Keratinocyte (primary cell): ENCODE results near the gene CPNE4. TPM values are rescaled to one million over a fixed set of nuclear protein-coding genes. Genes with fewer than 3 reads are reported as not detected.

Source experiments
- DNase-seq: peaks from one replicate; pipeline ENCODE4 v3.0.0-alpha.2; 2011; ENCODE audit warnings: low read depth, missing footprints, low spot score
- FAIRE-seq: peaks from 2 replicates; lab custom pipeline; 2011; peaks lifted over from hg19 to GRCh38; lab: Jason Lieb, UNC
- H2AFZ ChIP-seq: 2 replicates; pipeline ENCODE4 v1.6.0; 2012; ENCODE audit warnings: low read length, control low read depth, inconsistent platforms; ENCODE audit not compliant: control insufficient read depth
- H3K27ac ChIP-seq: 2 replicates; pipeline ENCODE4 v1.5.1; 2011; ENCODE audit warnings: low read length; ENCODE audit not compliant: control insufficient read depth, insufficient read depth
- H3K27me3 ChIP-seq: 3 replicates; pipeline ENCODE4 v1.6.0; 2011; ENCODE audit warnings: low read length; ENCODE audit not compliant: control insufficient read depth, insufficient read depth; ENCODE audit errors: extremely low read depth
- H3K36me3 ChIP-seq, 2 experiments: 2 replicates in 1 of 2; 3 replicates in 1 of 2; pipeline ENCODE4 v1.5.1; 2011; ENCODE audit warnings: low read length in 2 of 2, mild to moderate bottlenecking in 1 of 2; ENCODE audit not compliant: control insufficient read depth in 2 of 2, insufficient read depth in 2 of 2; ENCODE audit errors: extremely low read depth in 1 of 2
- H3K4me1 ChIP-seq: 3 replicates; pipeline ENCODE4 v1.5.1; 2011; ENCODE audit warnings: low read length; ENCODE audit not compliant: control insufficient read depth, insufficient read depth; ENCODE audit errors: extremely low read depth
- H3K4me2 ChIP-seq: 3 replicates; pipeline ENCODE4 v1.6.0; 2011; ENCODE audit warnings: low read depth, low read length; ENCODE audit not compliant: control insufficient read depth, insufficient read depth; ENCODE audit errors: extremely low read depth
- H3K4me3 ChIP-seq, 3 experiments: fragments of 200-600 bp in 1 of 3; sonication (generic) in 1 of 3; 2 replicates in 2 of 3; 3 replicates in 1 of 3; pipeline ENCODE4 v1.5.1; 2011 to 2016; ENCODE audit warnings: low read length in 3 of 3, mild to moderate bottlenecking in 3 of 3, control low read depth in 2 of 3, inconsistent platforms in 1 of 3, low read depth in 1 of 3, mixed read lengths in 1 of 3, mixed run types in 1 of 3, moderate library complexity in 1 of 3; ENCODE audit not compliant: control insufficient read depth in 2 of 3, insufficient read depth in 2 of 3; ENCODE audit errors: extremely low read depth in 1 of 3
- H3K79me2 ChIP-seq: 2 replicates; pipeline ENCODE4 v1.6.0; 2012; ENCODE audit warnings: low read length; ENCODE audit not compliant: control insufficient read depth, insufficient read depth
- H3K9ac ChIP-seq: 3 replicates; pipeline ENCODE4 v1.6.0; 2011; ENCODE audit warnings: low read length; ENCODE audit not compliant: control insufficient read depth, insufficient read depth; ENCODE audit errors: extremely low read depth
- H3K9me1 ChIP-seq: 3 replicates; pipeline ENCODE4 v1.6.0; 2011; ENCODE audit warnings: low read length; ENCODE audit not compliant: control insufficient read depth, insufficient read depth; ENCODE audit errors: extremely low read depth
- H3K9me3 ChIP-seq: 2 replicates; pipeline ENCODE4 v1.5.1; 2012; ENCODE audit warnings: low read depth, low read length; ENCODE audit not compliant: control insufficient read depth
- H4K20me1 ChIP-seq: 3 replicates; pipeline ENCODE4 v1.6.0; 2011; ENCODE audit warnings: low read length; ENCODE audit not compliant: control insufficient read depth, insufficient read depth; ENCODE audit errors: extremely low read depth
- CTCF ChIP-seq, 3 experiments: IDR thresholded peaks in 1 of 3; conservative IDR thresholded peaks in 1 of 3; optimal IDR thresholded peaks in 1 of 3; 2 replicates in 2 of 3; 3 replicates in 1 of 3; pipeline versions ENCODE3 to v1.5.1; 2011; ENCODE audit warnings: low read length in 3 of 3, mild to moderate bottlenecking in 3 of 3, moderate library complexity in 2 of 3, control low read depth in 1 of 3, inconsistent platforms in 1 of 3; ENCODE audit not compliant: insufficient read depth in 2 of 3; ENCODE audit errors: extremely low read depth in 1 of 3
- EZH2 ChIP-seq: IDR thresholded peaks from one replicate; pipeline ENCODE4 v1.6.1; 2012; ENCODE audit warnings: inconsistent platforms, mild to moderate bottlenecking, low read length, moderate library complexity
- dilution Hi-C: fragments of 300-500 bp; cut with MboI; formaldehyde crosslinking; loops from one replicate; pipeline ENCODE4 v1.7.0; 2020; ENCODE audit warnings: low sequenced_read_pairs; ENCODE audit not compliant: extremely low pct_ligation_motif_present
- polyA plus RNA-seq, 5 experiments: library from polyadenylated mRNA; depleted of rRNA in 3 of 5; stranded (reverse) in 3 of 5; stranded (forward) in 1 of 5; unstranded in 1 of 5; fragments of >200 nt; gene quantifications; 1 replicate in 1 of 5; 2 replicates in 3 of 5; 3 replicates in 1 of 5; pipeline versions ENCODE4 v1.2.1 to v1.2.3, GENCODE V29; 2011 to 2012; ENCODE audit warnings: missing spikeins in 2 of 5, low read depth in 1 of 5, low replicate concordance in 1 of 5

CPNE4 gene
- polyA plus RNA-seq, 1 donor (not counting 4 experiments of a cell fraction or from before 2014, with no cell fraction given): 0.08 TPM

GRCh38 chr3:131505421-131505820 is 529.4 kb downstream of the CPNE4 start:
- Histone ChIP-seq H3K4me2 (no peak overlapping the region), H3K9me1 (no peaks in the 10 kb centered on the region), H3K9me3 (no peaks in the 10 kb centered on the region), H3K27ac (no peak overlapping the region), H3K79me2 (peaks cover 23% of the 10 kb centered on the region), H2AFZ (no peak overlapping the region), H3K9ac (no peak overlapping the region), H3K27me3 (no peaks in the 10 kb centered on the region), H4K20me1 (no peaks in the 10 kb centered on the region), H3K4me3 (no peak overlapping the region), H3K36me3 (peaks cover 0 to 2% of the 10 kb centered on the region in 2 experiments), H3K4me1 (peaks cover 14% of the 10 kb centered on the region)
- FAIRE-seq: no peak
- dilution Hi-C loops: no loop called here
- no peak for TF ChIP-seq CTCF (optimal IDR thresholded peaks at IDR 0.05 in 1 of 3, IDR thresholded peaks at IDR 0.05 in 1 of 3, conservative IDR thresholded peaks at IDR 0.05 in 1 of 3; ENCODE audit: extremely low read depth in 1 of 3, insufficient read depth in 2 of 3, low read length in 3 of 3)
- no peak for TF ChIP-seq EZH2
- no peak for DNase-seq

- no peak overlapping the region for H3K9ac ChIP-seq
- dilution Hi-C loops: no loop called here
- H3K4me1 ChIP-seq: peaks cover 14% of the 10 kb centered on the region
- H3K4me2 ChIP-seq: peak overlapping the region; percentile 88
- H3K9me3 ChIP-seq: no peaks in the 10 kb centered on the region
- peaks cover 28% of the 10 kb centered on the region for H3K79me2 ChIP-seq
- H3K27me3 ChIP-seq: no peaks in the 10 kb centered on the region
- peak overlapping the region; percentile 60 to 99 (median 90) for H3K4me3 ChIP-seq
- no peak for DNase-seq
- H2AFZ ChIP-seq: peak overlapping the region; percentile 78
- no peaks in the 10 kb centered on the region for H4K20me1 ChIP-seq
- TF ChIP-seq EZH2 (no peak), CTCF (optimal IDR thresholded peaks at IDR 0.05 in 1 of 3, IDR thresholded peaks at IDR 0.05 in 1 of 3, conservative IDR thresholded peaks at IDR 0.05 in 1 of 3; ENCODE audit: extremely low read depth in 1 of 3, insufficient read depth in 2 of 3, low read length in 3 of 3) (no peak)
- peaks cover 0 to 9% of the 10 kb centered on the region in 2 experiments for H3K36me3 ChIP-seq
- no peaks in the 10 kb centered on the region for H3K9me1 ChIP-seq
- H3K27ac ChIP-seq: no peak overlapping the region
- no peak for FAIRE-seq
These were observed 531.5 kb downstream of the CPNE4 start for GRCh38 chr3:131503320-131503635.
